Hematopoietic multipotent progenitor cell treated with erythropoietin and hydrocortisone succinate and interleukin-3 and kit ligand, for 4 days (in vitro differentiated cells): ENCODE results near the gene CHTF8.
"Not testable (repeated sequence)": the region's sequence is repeated elsewhere in the genome, so short reads cannot be mapped to it uniquely, and the experiment has no call there.

Source experiments
- DNase-seq: peaks from one replicate; pipeline ENCODE4 v3.0.0-alpha.2; 2015

The CHTF8 gene

DNA sequence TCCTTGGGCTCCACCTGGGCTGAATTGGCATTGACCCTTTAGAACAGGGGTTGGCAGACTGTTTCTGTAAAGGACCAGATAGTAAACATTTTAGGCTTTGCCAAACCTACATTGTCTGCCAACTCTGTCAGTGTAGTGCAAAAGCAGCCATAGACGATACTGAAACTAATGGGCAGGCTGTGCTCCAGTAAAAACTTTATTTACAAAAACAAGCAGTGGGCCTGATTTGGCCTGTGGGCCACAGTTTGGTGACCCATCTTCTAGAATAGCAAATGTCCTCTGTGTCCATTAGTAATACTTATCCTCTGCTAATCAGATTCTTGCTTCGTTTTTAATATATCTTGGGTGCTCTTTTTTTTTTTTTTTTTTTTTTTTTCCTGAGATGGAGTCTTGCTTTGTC is 6.2 kb upstream of the CHTF8 start:
- DNase-seq, result no peak

DNA sequence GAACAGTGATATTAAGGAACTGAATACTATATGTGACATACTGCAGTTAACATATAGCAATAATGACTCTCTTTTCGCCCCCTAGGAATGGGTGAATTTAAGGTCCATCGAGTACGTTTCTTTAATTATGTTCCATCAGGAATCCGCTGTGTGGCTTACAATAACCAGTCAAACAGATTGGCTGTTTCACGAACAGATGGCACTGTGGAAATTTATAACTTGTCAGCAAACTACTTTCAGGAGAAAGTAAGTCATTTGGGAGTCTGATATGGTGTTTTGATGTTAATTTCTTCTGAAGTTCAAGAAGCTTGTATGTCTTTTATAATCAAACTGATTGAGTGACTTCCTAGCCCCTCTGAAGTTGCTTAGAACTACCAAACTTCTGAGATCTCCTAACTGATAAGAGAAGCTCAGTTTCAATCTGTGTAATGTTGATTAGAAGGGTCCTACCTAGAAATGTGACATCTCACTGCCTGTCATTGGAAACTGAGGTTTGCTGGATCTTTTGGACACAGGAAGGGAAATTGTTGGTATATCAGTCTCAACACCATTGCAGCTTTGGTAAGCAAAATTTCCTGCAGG is 1.1 kb upstream of the CHTF8 start:
- peak; percentile 12 for DNase-seq

DNA sequence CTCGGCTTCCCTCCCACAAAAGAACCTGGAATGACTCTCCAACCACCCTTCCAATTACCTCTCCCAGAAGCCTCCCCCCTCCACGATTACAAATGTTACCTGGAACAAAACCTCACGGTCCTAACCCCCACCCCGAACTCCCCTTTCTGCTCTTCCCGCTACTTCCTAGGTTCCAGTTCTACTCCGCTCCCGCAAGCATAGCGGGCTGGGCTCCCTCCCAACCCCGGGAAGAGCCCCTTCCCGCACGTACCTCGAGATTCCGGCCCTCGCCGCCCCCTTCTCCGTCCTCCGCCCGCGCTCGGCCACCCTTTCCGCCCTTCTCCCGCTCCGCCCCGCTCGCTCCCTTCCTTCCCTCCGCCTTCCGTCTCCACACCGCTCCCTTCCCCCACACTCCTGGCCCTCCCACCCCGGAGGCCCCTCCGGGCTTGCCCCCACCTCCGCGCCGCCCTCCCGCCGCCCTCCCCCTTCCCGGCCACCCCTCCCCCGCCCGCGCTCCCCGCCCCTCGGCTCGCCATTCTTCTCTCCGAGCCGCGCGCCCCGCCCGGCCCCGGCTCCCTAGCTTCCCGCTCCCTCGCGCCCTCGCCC is 457 bp downstream of the CHTF8 start:
- DNase-seq, result peak; percentile 95

DNA sequence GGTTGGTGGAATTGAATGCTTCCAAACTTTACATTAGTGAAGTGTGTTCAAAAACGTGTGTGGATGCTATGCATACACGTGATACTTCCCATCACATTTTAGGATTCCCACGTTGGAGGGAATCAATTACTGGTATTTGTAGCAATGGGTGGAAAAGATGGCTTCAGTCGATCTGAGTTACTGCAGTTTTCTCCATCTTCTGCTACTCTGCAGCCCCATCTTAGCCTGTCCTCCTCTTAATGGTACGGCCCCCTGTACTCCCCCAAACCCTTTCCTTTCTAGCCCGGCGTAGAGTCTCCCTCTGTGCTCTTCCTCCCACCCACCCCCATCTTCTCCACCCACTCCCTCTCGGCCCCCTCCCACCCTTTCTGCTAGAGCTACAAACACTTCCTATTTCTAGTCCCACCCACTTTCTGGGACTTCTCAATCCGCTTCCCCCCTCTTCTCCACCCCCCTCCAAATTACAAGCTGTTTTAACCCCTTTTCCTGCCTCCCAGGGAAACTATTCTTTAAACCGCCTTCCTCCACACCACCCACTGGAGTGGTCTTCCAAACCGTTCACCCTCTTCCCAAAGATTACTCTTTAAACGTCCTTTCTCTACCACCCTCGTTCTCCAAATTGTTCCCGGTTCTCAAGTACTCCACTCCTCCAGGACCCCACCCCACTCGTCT is 1.1 kb downstream of the CHTF8 start:
- DNase-seq, result peak; percentile 81

DNA sequence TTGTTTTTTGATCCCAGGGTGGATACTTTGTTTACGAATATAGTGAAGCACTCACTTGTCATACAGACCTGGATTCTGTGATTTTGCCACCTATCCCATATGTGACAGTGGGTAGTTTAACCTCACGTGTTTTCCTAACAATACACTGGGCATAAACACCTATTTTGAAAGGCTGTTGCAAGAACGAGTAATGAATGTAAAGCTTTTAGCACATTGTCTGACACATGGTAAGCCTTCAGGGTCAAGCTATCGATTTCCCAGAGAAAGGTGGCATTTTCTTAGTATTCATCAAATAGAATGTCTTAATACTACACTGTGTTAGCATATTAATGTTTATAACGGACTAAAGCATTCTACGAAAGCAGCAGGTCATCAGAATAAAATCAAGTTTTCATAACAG is 1.9 kb downstream of the CHTF8 start:
- DNase-seq, result no peak

DNA sequence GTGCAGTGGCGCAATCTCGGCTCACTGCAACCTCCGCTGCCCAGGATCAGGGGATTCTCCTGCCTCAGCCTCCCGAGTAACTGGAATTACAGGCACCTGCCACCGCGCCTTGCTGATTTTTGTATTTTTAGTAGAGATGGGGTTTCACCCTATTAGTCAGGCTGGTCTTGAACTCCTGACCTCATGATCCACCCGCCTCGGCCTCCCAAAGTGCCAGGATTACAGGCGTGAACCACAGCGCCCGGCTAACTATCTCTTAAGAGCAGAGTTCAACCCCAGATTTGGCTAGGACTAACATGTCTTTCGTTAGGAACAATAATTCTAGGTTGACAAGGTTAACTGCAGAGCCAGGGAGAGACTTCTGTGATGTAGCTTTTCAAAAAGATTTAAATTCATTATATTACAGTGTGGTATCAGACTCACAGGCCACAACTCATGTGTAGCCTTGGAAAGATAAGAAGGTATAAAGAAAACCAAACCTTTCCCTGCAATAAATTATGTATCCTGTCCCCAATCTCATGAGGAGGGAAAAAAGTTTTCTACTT is 4.3 kb downstream of the CHTF8 start:
- DNase-seq, result no peak

DNA sequence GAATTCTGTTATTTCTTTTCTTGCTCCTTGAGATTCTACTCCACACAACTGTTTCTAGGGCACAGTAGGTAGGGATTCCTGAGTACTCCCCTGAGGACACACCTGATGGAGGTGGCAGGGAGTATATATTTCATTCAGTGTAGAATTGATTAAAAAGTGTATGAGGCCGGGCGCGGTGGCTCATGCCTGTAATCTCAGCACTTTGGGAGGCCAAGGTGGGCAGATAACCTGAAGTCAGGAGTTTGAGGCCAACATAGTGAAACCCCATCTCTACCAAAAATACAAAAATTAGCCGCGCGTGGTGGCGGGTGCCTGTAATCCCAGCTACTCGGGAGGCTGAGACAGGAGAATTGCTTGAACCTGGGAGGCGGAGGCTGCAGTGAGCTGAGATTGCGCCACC is 5.6 kb downstream of the CHTF8 start:
- DNase-seq, result not testable (repeated sequence)

DNA sequence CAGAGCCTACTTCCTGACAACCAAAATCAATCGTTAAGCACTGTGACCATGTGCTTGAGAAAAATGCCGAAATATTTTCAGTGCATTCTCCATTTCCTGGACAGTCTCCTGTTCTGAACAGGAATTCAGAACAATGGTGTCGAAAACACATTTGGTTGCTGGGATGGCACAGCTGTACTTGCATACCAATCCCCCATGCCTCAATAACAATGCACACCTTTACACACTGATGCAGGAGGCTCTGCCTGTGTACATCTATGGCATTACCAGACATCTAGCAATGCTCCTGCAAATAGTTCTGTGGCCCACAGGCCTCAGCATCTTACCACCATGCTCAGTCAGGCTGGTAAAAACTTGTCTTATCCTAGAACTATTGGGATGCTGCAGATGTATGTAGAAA is 6.2 kb downstream of the CHTF8 start:
- no peak for DNase-seq

DNA sequence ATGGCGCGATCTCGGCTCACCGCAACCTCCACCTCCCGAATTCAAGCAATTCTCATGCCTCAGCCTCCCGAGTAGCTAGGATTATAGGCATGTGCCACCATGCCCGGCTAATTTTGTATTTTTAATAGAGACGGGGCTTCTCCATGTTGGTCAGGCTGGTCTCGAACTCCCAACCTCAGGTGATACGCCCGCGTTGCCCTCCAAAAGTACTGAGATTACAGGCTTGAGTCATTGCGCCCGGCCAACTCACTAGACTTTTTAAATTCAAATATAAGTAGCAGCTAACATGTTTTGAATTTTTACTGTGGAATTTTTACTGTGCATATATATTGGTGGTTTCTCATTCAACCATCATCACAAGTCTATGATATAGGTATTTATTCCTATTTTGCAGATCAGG is 7.4 kb downstream of the CHTF8 start:
- DNase-seq, result not testable (repeated sequence)

DNA sequence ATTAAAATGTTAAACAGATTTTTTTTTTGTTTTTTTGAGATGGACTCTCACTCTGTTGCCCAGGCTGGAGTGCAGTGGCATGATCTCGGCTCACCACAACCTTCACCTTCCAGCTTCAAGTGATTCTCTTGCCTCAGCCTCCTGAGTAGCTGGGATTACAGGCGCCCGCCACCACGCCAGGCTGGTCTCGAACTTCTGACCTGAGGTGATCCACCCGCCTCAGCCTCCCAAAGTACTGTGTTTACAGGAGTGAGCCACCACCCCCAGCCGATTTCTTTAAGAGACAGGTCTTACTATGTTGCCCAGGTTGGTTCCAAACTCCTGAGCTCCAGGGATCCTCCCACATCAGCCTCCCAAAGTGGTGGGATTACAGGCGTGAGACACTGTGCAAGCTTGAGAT is 8.0 kb downstream of the CHTF8 start:
- DNase-seq, result not testable (repeated sequence)

DNA sequence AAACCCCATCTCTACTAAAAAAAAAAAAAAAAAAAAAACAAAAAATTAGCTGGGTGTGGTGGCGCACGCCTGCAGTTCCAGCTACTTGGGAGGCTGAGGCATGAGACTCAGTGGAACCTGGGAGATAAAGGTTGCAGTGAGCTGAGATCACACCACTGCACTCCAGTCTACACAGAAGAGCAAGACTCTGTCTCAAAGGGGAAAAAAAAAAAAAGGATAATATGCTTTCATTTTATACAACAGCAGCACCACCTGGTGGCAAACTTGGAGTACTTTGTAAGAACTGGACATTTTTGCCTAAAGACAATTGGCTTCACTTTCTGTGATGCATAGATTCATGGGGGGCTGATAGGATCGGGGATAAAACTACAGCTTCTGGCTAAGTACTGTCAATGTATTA is 8.5 kb downstream of the CHTF8 start:
- DNase-seq, result peak; percentile 92

DNA sequence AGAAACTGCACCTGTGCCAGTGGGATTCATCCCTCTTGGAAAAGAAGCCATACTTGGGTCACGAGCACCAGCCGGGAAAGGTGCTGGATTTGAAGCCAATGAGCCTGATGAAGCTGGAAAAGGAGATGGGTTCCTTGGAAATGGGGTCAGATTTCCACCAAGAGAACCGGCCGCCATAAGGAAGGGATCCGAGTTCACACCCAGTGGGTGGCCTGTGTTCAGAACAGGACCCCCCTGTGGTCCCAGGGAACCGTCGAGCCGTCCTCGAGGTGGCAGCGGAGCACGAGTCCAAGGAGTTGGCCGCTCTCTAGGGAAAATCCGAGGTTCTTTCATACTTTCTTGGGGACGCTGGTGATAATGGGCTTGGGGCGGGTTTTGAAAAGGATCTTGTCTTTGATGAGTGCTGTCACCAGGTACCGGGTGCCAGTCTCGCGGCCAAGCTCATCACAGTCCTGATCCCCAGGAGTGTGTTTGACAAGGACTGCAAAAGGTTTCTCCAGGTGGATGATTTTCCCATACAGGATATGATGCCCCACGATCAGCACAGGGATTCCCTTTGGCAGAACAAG is 12.2 kb downstream of the CHTF8 start:
- DNase-seq, result no peak

DNA sequence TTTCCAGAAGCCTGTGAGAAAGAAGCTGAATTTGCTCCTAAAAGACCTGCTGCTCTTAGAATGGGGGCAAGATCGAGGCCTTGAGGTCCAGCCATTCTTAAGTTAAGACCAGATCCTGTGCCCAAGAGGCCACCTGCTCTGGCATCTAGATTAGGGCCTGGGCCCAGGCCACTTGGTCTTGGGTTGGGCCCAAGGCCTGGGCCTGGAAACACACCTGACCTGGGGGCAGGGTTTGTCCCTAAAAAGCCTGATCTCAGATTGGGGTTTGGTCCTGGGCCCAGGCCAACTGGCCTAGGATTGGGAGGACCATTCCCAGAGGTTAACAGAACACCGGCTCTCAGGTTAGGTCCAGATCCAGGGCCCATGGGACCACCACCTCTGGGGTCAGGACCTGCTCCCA is 12.9 kb downstream of the CHTF8 start:
- no peak for DNase-seq

DNA sequence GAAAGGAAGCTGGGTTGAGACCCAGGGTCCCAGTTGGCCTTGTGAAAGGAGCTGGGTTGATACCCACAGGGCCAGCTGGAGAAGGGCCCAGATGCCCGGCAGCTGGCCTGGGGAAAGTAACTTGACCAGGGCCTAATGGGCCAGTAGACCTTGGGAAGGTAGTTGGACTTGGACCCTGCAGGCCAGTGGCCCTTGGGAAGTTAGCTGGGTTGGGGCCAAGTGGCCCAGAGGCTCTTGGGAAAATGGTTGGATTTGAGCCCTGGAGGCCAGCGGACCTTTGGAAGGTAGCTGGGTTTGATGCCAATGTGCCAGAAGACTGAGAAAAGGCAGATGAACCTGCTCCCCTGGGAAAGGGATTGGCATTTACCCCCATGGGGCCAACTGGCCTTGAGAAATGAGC is 13.4 kb downstream of the CHTF8 start:
- DNase-seq, result no peak

DNA sequence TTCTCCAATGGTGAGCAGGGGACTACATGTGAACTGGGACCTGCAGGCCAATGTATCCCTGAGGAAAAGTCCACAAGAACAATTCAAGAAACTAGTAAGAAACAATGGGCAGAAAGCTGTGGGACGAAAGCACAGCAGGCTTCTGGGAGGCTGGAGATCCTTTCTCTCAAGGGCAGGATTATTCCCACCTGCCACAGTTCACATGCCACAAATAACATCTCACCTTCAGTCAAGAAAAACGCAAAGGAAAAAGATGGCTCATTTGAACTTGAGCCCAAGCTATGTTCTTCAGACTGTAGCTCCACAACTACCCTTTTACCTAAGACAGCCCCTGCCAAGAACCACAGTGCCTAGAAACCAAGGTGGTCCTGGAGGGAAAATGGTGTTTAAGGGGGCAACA is 13.9 kb downstream of the CHTF8 start:
- DNase-seq, result no peak

DNA sequence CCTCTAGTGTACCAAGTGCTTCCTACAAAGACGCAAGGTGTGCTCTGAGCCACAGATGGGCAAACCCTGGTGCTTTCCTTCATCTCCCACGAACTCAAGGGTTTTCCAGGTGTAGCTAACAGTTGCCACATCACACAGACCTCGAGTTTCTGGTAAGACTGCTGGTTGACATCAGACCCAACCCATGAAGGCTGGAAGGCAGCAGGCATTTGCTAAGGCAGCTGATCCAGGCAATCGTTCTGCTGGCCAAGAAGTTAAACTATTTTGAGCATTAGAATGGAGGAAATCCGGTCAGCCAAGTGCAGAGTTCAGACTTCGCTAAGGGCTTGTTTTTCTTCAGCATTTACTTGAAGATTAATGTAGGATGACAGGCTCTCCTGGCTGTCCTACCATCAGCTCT is 15.5 kb downstream of the CHTF8 start:
- DNase-seq, result no peak

DNA sequence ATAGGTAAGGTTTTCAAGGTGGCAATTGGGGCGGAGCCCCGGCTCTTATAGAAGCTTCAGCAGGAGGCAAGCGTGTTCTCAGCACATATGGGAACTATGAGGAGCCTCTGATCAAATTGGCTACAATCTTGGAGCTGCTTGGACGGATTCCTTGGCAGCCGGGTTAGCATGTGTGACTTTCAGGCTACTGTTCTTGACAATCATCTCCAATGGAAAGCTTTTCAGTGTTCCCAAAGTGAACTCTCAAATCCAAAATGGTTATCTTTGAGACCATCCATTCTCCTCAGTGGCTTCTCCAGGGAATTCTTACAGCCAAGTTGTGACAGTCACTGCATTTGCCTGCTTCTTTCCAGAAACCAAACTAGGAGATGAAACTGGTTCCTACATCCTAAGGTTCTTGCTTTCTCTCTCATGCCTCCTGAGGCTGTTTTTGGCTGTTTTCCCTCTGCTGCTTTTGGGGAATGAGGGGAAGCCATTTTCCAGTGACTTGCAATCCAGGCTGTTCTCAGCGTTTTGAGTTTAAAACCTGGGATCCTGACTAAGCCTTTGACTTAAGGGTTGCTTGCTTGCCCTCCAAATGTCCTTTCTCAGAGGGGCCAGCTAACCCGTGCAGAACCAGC is 16.0 kb downstream of the CHTF8 start:
- DNase-seq, result no peak

DNA sequence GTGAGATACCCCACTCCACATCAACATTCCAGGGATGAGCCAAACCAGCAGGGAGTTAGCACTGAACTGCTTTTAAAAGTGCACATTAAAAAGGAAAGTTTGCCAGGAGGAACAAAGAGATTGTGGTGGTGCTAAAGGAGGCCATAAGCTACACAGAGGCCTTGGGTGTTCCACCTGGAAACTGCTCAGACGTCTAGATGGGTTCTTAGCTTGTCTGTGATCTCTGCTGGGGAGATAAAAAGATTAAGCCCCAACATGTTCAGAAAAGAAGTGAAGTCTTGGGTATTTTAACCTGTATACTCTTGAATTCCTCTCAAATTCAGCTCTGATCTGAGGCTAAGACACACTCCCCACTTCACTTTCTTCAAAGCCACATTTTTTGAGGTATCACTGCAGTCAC is 16.6 kb downstream of the CHTF8 start:
- no peak for DNase-seq

DNA sequence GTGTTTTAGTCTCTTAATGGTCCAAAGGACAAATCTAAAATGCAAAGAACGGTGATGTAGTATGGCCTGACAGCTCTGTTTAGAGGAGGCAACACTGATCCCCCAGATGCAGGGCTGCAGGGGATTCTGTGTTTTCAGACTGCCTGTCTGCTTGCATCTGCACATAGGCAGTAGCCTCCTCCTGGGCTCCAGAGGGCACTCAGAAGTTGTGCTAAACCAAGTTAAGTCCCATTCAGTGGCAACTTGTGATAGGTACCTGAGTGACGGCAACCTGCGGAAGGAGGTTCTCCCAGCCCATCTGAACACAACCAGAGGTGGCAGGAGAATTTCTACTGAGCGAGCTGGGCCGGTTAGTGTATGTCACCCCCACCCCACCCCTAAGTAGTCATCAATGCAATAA is 17.0 kb downstream of the CHTF8 start:
- no peak for DNase-seq

DNA sequence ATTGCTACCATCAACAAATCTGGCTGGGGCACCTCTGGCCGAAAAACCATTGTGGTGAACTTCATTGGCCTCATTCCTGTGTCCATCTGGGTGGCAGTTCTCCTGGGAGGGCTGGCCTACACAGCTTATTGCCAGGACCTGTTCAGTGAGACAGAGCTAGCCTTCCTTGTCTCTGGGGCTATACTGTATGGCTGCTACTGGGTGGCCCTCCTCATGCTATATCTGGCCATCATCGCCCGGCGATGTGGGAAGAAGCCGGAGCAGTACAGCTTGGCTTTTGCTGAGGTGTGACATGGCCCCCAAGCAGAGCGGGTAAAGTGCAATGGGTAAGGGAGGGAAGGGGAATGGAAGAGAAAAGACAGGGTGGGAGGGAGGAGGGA is 17.4 kb downstream of the CHTF8 start:
- no peak for DNase-seq

DNA sequence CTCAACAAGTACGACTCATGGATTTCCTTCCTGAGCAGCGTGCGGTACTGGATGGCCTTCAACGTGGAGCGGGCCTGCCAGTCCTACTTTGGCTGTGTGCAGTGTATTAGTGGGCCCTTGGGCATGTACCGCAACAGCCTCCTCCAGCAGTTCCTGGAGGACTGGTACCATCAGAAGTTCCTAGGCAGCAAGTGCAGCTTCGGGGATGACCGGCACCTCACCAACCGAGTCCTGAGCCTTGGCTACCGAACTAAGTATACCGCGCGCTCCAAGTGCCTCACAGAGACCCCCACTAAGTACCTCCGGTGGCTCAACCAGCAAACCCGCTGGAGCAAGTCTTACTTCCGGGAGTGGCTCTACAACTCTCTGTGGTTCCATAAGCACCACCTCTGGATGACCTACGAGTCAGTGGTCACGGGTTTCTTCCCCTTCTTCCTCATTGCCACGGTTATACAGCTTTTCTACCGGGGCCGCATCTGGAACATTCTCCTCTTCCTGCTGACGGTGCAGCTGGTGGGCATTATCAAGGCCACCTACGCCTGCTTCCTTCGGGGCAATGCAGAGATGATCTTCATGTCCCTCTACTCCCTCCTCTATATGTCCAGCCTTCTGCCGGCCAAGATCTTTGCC is 17.9 kb downstream of the CHTF8 start:
- no peak for DNase-seq

DNA sequence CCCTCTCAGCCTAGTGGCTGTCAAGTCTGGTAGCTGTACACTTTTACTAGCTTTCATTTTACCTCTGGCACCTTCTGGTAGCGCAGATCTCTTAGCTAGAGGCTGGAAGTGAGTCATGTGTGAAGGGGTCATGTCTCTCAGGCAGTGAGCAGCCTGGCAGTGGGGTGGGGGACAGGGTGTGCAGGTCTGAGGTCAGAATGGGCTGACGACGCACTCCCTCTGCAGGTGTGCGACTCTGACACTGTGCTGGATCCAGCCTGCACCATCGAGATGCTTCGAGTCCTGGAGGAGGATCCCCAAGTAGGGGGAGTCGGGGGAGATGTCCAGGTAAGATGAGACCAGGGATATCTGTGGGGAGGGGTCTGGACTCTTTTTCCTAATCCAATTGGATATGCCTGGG is 19.2 kb downstream of the CHTF8 start:
- DNase-seq, result no peak
